Skin of body (tissue), 2 donors: ENCODE results near the gene CCDC194. TPM values are rescaled to one million over a fixed set of nuclear protein-coding genes. Genes with fewer than 3 reads are reported as not detected.

Experiments used
- DNase-seq: peaks from one replicate; lab custom pipeline; 2025; lab: John Stamatoyannopoulos, UW
- total RNA-seq: library from RNA; depleted of rRNA; stranded (reverse); fragments of >200 nt; gene quantifications from one replicate; pipeline ENCODE4 v1.2.3, GENCODE V29; 2014

CCDC194 gene
- total RNA-seq, 1 donor from 2014 or later: not detected

GRCh38 chr19:17406046-17406886 is 12.3 kb upstream of the CCDC194 start:
- DNase-seq: no peak

GRCh38 chr19:17405250-17406045 is 11.5 kb upstream of the CCDC194 start, which contains the start of gene BST2:
TSS of gene BST2 (minus strand) at chr19:17405630. CDS start at chr19:17405575, 55 bp downstream.
- no peak for DNase-seq

GRCh38 chr19:17404621-17405249 is 10.7 kb upstream of the CCDC194 start:
- no peak for DNase-seq

GRCh38 chr19:17404015-17404414 is 10.0 kb upstream of the CCDC194 start:
- DNase-seq: no peak

- no peak for DNase-seq
These were observed 9.2 kb upstream of the CCDC194 start for GRCh38 chr19:17402982-17403855.

DNA sequence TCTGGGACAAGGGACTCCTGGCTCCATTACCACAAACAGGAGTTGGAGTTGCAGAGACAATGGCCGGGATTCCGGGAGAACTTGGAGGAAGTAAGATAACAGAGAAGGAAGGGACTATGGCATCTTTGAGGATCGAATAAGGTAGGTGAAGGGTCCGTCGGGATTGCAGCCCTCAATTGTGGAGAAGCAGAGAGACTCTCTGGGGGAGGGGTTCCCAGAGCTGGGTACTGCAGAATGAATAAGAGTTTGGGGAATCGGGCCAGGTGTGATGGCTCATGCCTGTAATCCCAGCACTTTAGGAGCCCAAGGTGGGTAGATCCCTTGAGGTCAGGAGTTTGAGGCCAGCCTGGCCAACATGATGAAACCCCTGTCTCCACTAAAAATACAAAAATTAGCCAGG is 7.6 kb upstream of the CCDC194 start:
- no peak for DNase-seq

DNA sequence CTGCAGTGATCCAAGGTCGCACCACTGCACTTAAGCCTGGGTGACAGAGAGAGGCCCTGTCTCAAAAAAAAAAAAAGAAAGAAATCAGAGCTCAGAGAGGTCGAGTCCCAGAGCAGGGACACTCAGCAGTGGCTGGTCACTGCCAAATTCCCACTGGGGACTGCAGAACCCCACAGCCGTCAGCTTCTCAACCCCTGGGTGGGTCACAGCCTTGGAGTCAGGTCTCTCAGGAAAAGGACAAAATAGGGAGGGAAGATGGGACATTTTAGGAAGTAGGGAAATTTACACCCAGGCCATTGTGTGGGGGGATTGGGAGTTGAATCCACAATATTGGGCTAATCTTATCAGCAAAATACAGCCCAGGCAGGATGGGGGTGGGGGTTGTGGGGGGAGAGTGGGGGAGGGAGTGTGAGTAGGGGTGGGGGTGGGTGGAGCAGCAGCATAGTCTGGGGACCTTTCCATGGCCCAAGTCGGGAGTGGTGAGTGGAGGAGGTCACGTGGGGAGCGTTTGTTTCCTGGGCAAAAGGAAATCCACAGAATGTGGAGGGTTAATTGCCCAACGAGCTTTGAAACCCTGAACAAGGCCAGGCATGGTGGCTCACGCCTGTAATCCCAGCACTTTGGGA is 5.0 kb upstream of the CCDC194 start:
- DNase-seq: no peak

GRCh38 chr19:17394891-17395415 is 957 bp upstream of the CCDC194 start:
- DNase-seq: peak; percentile 22

- no peak for DNase-seq
These were observed 994 bp downstream of the CCDC194 start for GRCh38 chr19:17393002-17393401.

GRCh38 chr19:17391371-17392151 is 2.4 kb downstream of the CCDC194 start:
- DNase-seq: peak; percentile 53

- DNase-seq: peak; percentile 90
These were observed 3.2 kb downstream of the CCDC194 start for GRCh38 chr19:17390665-17391370.

DNA sequence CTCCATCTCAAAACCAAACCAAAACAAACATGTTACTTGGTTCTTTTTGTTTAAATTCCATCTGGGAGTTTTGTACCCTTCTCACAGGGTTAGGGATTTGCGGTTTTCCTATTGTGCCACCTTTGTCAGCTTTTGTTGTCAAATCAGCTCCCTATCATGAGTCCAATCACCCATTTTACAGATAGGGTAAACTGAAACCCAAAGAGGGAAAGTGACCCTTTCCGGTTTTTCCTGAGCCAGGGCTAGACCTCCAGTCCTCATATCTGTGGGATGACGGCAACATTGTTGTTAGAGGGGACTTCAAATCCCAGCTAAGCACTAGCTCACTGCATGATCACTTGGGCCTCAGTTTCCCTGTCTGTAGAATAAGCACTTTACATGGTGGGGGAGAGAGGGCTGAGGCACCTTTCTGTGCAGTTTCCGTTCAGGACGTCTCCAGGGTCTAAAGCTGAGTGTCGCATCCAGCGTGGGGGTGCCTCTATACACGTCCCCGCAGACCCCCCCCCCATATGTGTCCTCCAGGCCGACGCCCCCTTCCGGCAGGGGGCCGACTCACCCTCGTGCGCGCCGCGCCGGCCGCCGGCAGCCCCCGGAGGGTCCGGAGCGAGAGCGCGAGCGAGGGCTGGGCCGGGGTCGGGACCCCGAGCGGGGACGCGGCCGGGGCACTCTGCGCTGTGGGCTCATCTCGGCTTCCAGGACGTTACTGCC is 3.9 kb downstream of the CCDC194 start:
- DNase-seq: no peak

- no peak for DNase-seq
These were observed 4.7 kb downstream of the CCDC194 start for GRCh38 chr19:17389288-17389687.

GRCh38 chr19:17385878-17386611 is 8.0 kb downstream of the CCDC194 start:
- DNase-seq: no peak

- DNase-seq: no peak
These were observed 13.4 kb downstream of the CCDC194 start for GRCh38 chr19:17380426-17381138.

DNA sequence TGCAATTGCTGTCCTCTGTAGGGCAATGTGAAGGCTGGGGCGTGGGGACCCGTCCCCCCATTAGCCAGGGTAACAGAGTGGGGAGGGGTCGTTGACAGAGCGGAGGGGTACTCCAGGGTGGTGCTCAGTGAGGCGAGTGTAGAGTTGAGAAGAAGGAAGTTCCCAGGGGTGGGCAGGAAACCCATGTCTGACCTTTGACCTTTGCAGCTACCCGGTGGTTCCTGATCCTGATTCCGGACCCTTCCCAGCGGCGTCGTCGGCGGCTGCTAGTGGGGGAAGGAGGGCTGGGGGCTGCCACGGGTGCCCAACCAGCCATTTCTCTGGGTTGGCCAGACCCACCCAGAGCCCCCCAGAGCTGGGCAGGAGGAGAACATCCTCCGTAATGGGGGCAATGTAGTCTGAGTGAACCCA is 14.8 kb downstream of the CCDC194 start:
- no peak for DNase-seq

DNA sequence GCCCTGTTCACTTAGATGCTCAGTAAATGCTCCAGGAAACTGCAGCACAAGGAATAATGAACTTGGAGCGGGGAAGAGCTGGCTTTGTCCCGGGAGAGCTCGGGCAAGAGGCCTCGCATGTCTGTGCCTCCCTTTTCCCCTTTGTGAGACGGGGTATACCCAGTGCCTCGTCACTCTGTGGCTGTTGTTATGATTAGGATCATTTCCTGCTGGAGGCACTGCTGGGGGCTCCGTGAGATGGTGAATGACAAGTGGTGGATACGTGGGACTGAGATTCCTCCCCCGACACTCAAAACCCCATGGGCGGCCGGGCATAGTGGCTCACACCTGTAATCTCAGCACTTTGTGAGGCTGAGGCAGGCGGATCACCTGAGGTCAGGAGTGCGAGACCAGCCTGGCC is 15.7 kb downstream of the CCDC194 start:
- DNase-seq: no peak
